ENCODE data around the gene FAM210A.

- no peak for TF ChIP-seq CTCF (IDR thresholded peaks at IDR 0.05; ENCODE audit: low read length)
- TF ChIP-seq EZH2phosphoT487 (IDR thresholded peaks at IDR 0.05; ENCODE audit: low read length), result no peak
- no peak for TF ChIP-seq EZH2 (optimal IDR thresholded peaks at IDR 0.05; ENCODE audit: low read depth, low read length)
These were observed 103.6 kb downstream of the FAM210A start for GRCh38 chr18:13622751-13623150.
